ENCODE results near the gene HMCES. TPM values are rescaled to one million over a fixed set of nuclear protein-coding genes. Genes with fewer than 3 reads are reported as not detected.
A peak's percentile ranks its signal among the peaks of the same experiment; 100 is the strongest.

Gene HMCES
- total RNA-seq, 2 donors from 2014 or later: 44.6 to 46.7 TPM

- intact Hi-C loops (cut with DNase I): no loop called here
These were observed 36.7 kb downstream of the HMCES start for GRCh38 chr3:129315223-129315997.

GRCh38 chr3:129315998-129316247 is 37.3 kb downstream of the HMCES start:
- DNase-seq: no peak
- ATAC-seq: peak; percentile 5 to 10
- intact Hi-C loops (cut with DNase I): no loop called here

More at GRCh38 chr3:129315223-129315997, 36.7 kb downstream of the HMCES start:
- peak; percentile 5 to 6 for ATAC-seq
- DNase-seq: peak; percentile 48

GRCh38 chr3:129316248-129317013 is 37.8 kb downstream of the HMCES start:
- intact Hi-C loops (cut with DNase I): no loop called here
- peak; percentile 62 to 65 for ATAC-seq
- DNase-seq: peak; percentile 88

- intact Hi-C loops (cut with DNase I): no loop called here
- ATAC-seq (no peak), DNase-seq (no peak)
These were observed 38.5 kb downstream of the HMCES start for GRCh38 chr3:129317014-129317771.

- DNase-seq (no peak), ATAC-seq (no peak)
- intact Hi-C loops (cut with DNase I): no loop called here
These were observed 39.2 kb downstream of the HMCES start for GRCh38 chr3:129317848-129318247.

GRCh38 chr3:129318921-129319320 is 40.3 kb downstream of the HMCES start:
- no peak for DNase-seq
- ATAC-seq: no peak
- intact Hi-C loops (cut with DNase I): no loop called here

- no peak for DNase-seq
- ATAC-seq: no peak
- intact Hi-C loops (cut with DNase I): no loop called here
These were observed 41.6 kb downstream of the HMCES start for GRCh38 chr3:129320261-129320660.

- ATAC-seq (no peak), DNase-seq (no peak)
- intact Hi-C loops (cut with DNase I): no loop called here
These were observed 42.3 kb downstream of the HMCES start for GRCh38 chr3:129320825-129321487.

GRCh38 chr3:129321887-129322286 is 43.2 kb downstream of the HMCES start:
- ATAC-seq: no peak
- DNase-seq: no peak
- intact Hi-C loops (cut with DNase I): no loop called here

- intact Hi-C loops (cut with DNase I): no loop called here
- ATAC-seq (no peak), DNase-seq (no peak)
These were observed 45.1 kb downstream of the HMCES start for GRCh38 chr3:129323651-129324294.

GRCh38 chr3:129324855-129325254 is 46.2 kb downstream of the HMCES start:
- ATAC-seq (no peak), DNase-seq (no peak)
- intact Hi-C loops (cut with DNase I): no loop called here

GRCh38 chr3:129325383-129325782 is 46.7 kb downstream of the HMCES start:
- DNase-seq: no peak
- no peak for ATAC-seq
- intact Hi-C loops (cut with DNase I): no loop called here

- intact Hi-C loops (cut with DNase I): no loop called here
- no peak for DNase-seq
- no peak for ATAC-seq
These were observed 47.5 kb downstream of the HMCES start for GRCh38 chr3:129326138-129326537.

GRCh38 chr3:129326595-129326994 is 47.9 kb downstream of the HMCES start:
- intact Hi-C loops (cut with DNase I): no loop called here
- DNase-seq: no peak
- ATAC-seq: no peak

GRCh38 chr3:129327510-129327909 is 48.8 kb downstream of the HMCES start:
- no peak for DNase-seq
- intact Hi-C loops (cut with DNase I): no loop called here
- peak in 1 of 2 donors; percentile 50 for ATAC-seq

- intact Hi-C loops (cut with DNase I): no loop called here
- ATAC-seq: no peak
These were observed 51.2 kb downstream of the HMCES start for GRCh38 chr3:129329858-129330257.

GRCh38 chr3:129330409-129330808 is 51.7 kb downstream of the HMCES start:
- DNase-seq (no peak), ATAC-seq (no peak)
- intact Hi-C loops (cut with DNase I): no loop called here

More at GRCh38 chr3:129329858-129330257, 51.2 kb downstream of the HMCES start:
- DNase-seq: no peak

GRCh38 chr3:129333891-129334290 is 55.2 kb downstream of the HMCES start:
- no peak for DNase-seq

GRCh38 chr3:129336093-129336706 is 57.5 kb downstream of the HMCES start:
- no peak for ATAC-seq
- intact Hi-C loops (cut with DNase I): no loop called here
- DNase-seq: no peak

More at GRCh38 chr3:129333891-129334290, 55.2 kb downstream of the HMCES start:
- intact Hi-C loops (cut with DNase I): no loop called here
- no peak for ATAC-seq

All from left cardiac atrium (tissue), 4 donors.